GM12878 (cell line): ENCODE results near the gene TMEM106A. TPM values are rescaled to one million over a fixed set of nuclear protein-coding genes. Genes with fewer than 3 reads are reported as not detected.

Experiments
- ATAC-seq: fragments of 200-7000 bp; cut with Tn5 transposase; 3 replicates; pipeline ENCODE4 v1.9.1; 2020; ENCODE audit warnings: mild to moderate bottlenecking, moderate library complexity
- BruUV-seq: library from RNA; stranded (reverse); fragments of 400-500 nt; replicated peaks from 2 replicates; lab custom pipeline; 2021; lab: Mats Ljungman, UMichigan
- CTCF ChIA-PET: fragments of 300-600 bp; sonication (Branson Sonifier 250); formaldehyde crosslinking; extraction: SDS; loops from one replicate; lab custom pipeline; 2021; ENCODE audit warnings: inconsistent platforms; lab: Yijun Ruan, JAX
- POLR2A ChIA-PET: fragments of 350-600 bp; formaldehyde crosslinking; extraction: SDS; loops from one replicate; lab custom pipeline; 2021; ENCODE audit warnings: inconsistent platforms; lab: Charles Lee
- RAD21 ChIA-PET: fragments of 300-600 bp; sonication (Branson Sonifier 250); formaldehyde crosslinking; loops from one replicate; lab custom pipeline; 2023; ENCODE audit warnings: antibody characterized with exemption; ENCODE audit not compliant: unreplicated experiment; lab: Charles Lee
- SMC1A ChIA-PET: fragments of 300-600 bp; sonication (Branson Sonifier 250); formaldehyde crosslinking; loops from one replicate; lab custom pipeline; 2023; ENCODE audit not compliant: unreplicated experiment, uncharacterized antibody; lab: Charles Lee
- DNase-seq: peaks from one replicate; pipeline ENCODE4 v3.0.0-alpha.2; 2011; ENCODE audit warnings: low read depth, low spot score
- FAIRE-seq: peaks from 3 replicates; lab custom pipeline; 2011; peaks lifted over from hg19 to GRCh38; lab: Jason Lieb, UNC
- H2AFZ ChIP-seq: 2 replicates; pipeline ENCODE4 v1.6.0; 2011; ENCODE audit warnings: low read depth, low read length, control low read depth; ENCODE audit not compliant: control insufficient read depth
- H3K27ac ChIP-seq: 2 replicates; pipeline ENCODE4 v1.5.1; 2011; ENCODE audit warnings: control low read depth; ENCODE audit not compliant: control insufficient read depth, insufficient read depth
- H3K27me3 ChIP-seq, 2 experiments: replicated peaks in 1 of 2; 2 replicates each; pipeline versions ENCODE4 v1.6.0 to v1.6.1; 2011; ENCODE audit warnings: low read length in 1 of 2; ENCODE audit not compliant: control insufficient read depth in 2 of 2, insufficient read depth in 2 of 2
- H3K36me3 ChIP-seq, 2 experiments: 2 replicates each; pipeline ENCODE4 v1.5.1; 2011; ENCODE audit warnings: low read length in 1 of 2; ENCODE audit not compliant: control insufficient read depth in 2 of 2, insufficient read depth in 2 of 2
- H3K4me1 ChIP-seq: 2 replicates; pipeline ENCODE4 v1.6.1; 2011; ENCODE audit warnings: mild to moderate bottlenecking, low read length, moderate library complexity, mixed read lengths; ENCODE audit not compliant: control insufficient read depth, insufficient read depth
- H3K4me2 ChIP-seq: 2 replicates; pipeline ENCODE4 v1.6.0; 2011; ENCODE audit warnings: control low read depth; ENCODE audit not compliant: control insufficient read depth, insufficient read depth
- H3K4me3 ChIP-seq: fragments of 200-600 bp; sonication (generic); 2 replicates; pipeline ENCODE4 v1.5.1; 2016
- H3K79me2 ChIP-seq: 2 replicates; pipeline ENCODE4 v1.6.0; 2011; ENCODE audit warnings: low read length; ENCODE audit not compliant: control insufficient read depth, insufficient read depth
- H3K9ac ChIP-seq: 2 replicates; pipeline ENCODE4 v1.8.0; 2011; ENCODE audit warnings: low read length, control low read depth, mixed read lengths; ENCODE audit not compliant: control insufficient read depth, insufficient read depth
- H3K9me3 ChIP-seq: replicated peaks from 3 replicates; pipeline ENCODE4 v1.5.1; 2011; ENCODE audit warnings: mild to moderate bottlenecking, low read length; ENCODE audit not compliant: control insufficient read depth, insufficient read depth
- H4K20me1 ChIP-seq: 2 replicates; pipeline ENCODE4 v1.6.0; 2011; ENCODE audit not compliant: control insufficient read depth, insufficient read depth
- ATF2 ChIP-seq: IDR thresholded peaks from 2 replicates; pipeline ENCODE4 v1.6.1; 2012; ENCODE audit warnings: low read length, inconsistent platforms
- DPF2 ChIP-seq: fragments of 450-650 bp; IDR thresholded peaks from 2 replicates; pipeline ENCODE4 v1.6.1; 2017; ENCODE audit warnings: mild to moderate bottlenecking
- FOXK2 ChIP-seq: fragments of 450-650 bp; IDR thresholded peaks from 2 replicates; pipeline ENCODE4 v1.6.1; 2017; ENCODE audit warnings: mild to moderate bottlenecking, moderate library complexity
- MEF2A ChIP-seq: IDR thresholded peaks from 2 replicates; pipeline ENCODE4 v1.6.1; 2011; ENCODE audit warnings: low read depth, mild to moderate bottlenecking, low read length, moderate library complexity; ENCODE audit not compliant: insufficient read depth
- STAT1 ChIP-seq: fragments of 450-650 bp; conservative IDR thresholded peaks from 2 replicates; pipeline ENCODE4 v1.6.1; 2014; ENCODE audit warnings: antibody characterized with exemption, mild to moderate bottlenecking
- TCF3 ChIP-seq: IDR thresholded peaks from 2 replicates; pipeline ENCODE4 v1.6.1; 2012; ENCODE audit warnings: low read depth, mild to moderate bottlenecking, low read length, borderline replicate concordance; ENCODE audit not compliant: insufficient read depth
- TCF7 ChIP-seq: IDR thresholded peaks from 2 replicates; pipeline ENCODE4 v1.6.1; 2014; ENCODE audit warnings: antibody characterized with exemption, borderline replicate concordance
- WGBS: methylation state at CpG from one replicate; pipeline ENCODE4 v1.1.6; 2016; ENCODE audit warnings: low lambda C conversion rate; ENCODE audit not compliant: insufficient replicate concordance, insufficient coverage; ENCODE audit errors: missing lambda C conversion rate; 5-methylcytosine and 5-hydroxymethylcytosine counted together
- in situ Hi-C: fragments of 300-500 bp; cut with MboI; formaldehyde crosslinking; loops from 9 replicates; pipeline ENCODE4 v1.14.3; 2018; ENCODE audit warnings: mixed read lengths
- intact Hi-C: fragments of 100-400 bp; cut with micrococcal nuclease; formaldehyde crosslinking; loops from one replicate; pipeline ENCODE4 v1.14.2; 2022; ENCODE audit not compliant: unreplicated experiment
- polyA plus RNA-seq, 11 experiments: library from polyadenylated mRNA; depleted of rRNA in 4 of 11; unstranded in 6 of 11; stranded (reverse) in 5 of 11; fragments of >200 nt; fragmentation: Nextera tagmentation in 4 of 11; fragmentation: Illumina TruSeq in 1 of 11; extraction: Ambion mirVana in 4 of 11; extraction: Trizol in 1 of 11; gene quantifications; 1 replicate in 1 of 11; 2 replicates in 10 of 11; pipeline versions ENCODE4 v1.2.1 to v1.2.3, GENCODE V29; 2011 to 2016; ENCODE audit warnings: inconsistent platforms in 2 of 11, missing spikeins in 2 of 11, low read depth in 1 of 11
- total RNA-seq, 4 experiments: library from RNA; depleted of rRNA in 3 of 4; stranded (reverse); fragments of >200 nt in 3 of 4; fragmentation: Illumina TruSeq in 1 of 4; extraction: Trizol in 1 of 4; gene quantifications; 2 replicates each; pipeline versions ENCODE4 v1.2.1 to v1.2.3, GENCODE V29; 2013 to 2021
- TF ChIP-seq, protein P1 (sequence below): IDR thresholded peaks from 2 replicates; pipeline ENCODE4 v1.6.1; 2011; ENCODE audit warnings: borderline replicate concordance, low read depth, mild to moderate bottlenecking, moderate library complexity, low read length; ENCODE audit not compliant: insufficient read depth, poor library complexity, severe bottlenecking

Gene TMEM106A
- total and polyA plus RNA-seq, 10 of the 15 experiments (the other 5 are each of a cell fraction or from before 2014, with no cell fraction given), result 2.3 to 18.7 (median 9.3) TPM

DNA sequence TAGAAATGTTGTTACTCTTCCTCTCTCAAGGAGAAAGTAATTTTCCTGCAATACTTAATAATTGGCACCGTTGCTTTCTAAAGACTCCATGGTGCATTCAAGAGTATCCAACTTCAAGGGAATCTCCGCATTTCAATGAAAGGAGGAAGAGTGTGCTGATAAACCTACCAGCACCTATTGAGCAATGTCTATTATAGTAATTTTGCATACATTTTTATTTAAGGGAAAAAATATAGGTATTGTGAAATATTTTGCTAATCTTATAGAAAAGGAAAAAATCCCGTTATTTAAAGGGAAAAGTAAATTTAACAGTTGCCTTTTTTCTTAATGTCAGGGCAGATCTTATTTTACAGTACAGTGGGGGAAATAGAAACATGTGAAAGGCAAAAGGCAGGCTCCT, 1.1 kb upstream of the TMEM106A start:
- ChIA-PET POLR2A (interaction anchor here (4.4 kb wide), 1 partner anchor 104 kb away, joined by 31 read pairs; no protein-coding TSS in a partner anchor), RAD21 (interaction anchor here (2.9 kb wide), 1 partner anchor 105 kb away, joined by 15 read pairs; no protein-coding TSS in a partner anchor), CTCF (interaction anchor here (1.3 to 1.9 kb wide), 3 partner anchors 11 to 99 kb away, joined by 4 to 5 read pairs (median 5); partner anchors contain the start of gene NBR1), SMC1A (interaction anchor here (1.4 to 3.9 kb wide), 3 partner anchors 10 to 105 kb away, joined by 4 to 20 read pairs (median 12); no protein-coding TSS in a partner anchor)
- WGBS, result 42% methylated on average over 3 of the region's 3 CpGs
- ATAC-seq (no peak), FAIRE-seq (no peak), DNase-seq (no peak)
- peak overlapping the region; percentile 82 for H2AFZ ChIP-seq
- no peaks in the 10 kb centered on the region for H3K27me3 ChIP-seq
- H3K4me1 ChIP-seq, result peaks cover 10% of the 10 kb centered on the region
- peak overlapping the region; percentile 88 for H3K27ac ChIP-seq
- peaks cover 0 to 4% of the 10 kb centered on the region in 2 experiments; a peak in 2 of 4 replicates for H3K36me3 ChIP-seq
- in situ Hi-C loops (loop anchor here (10.0 to 25.0 kb wide), 9 partner anchors 104 to 1652 kb away; partner anchors contain the start of genes DNAJC7, EIF1, HDAC5 and MEOX1), intact Hi-C loops (no loop called here)
- peaks cover 17% of the 10 kb centered on the region for H3K79me2 ChIP-seq
- no peak for TF ChIP-seq TCF7
- TF ChIP-seq STAT1, result no peak
- TF ChIP-seq MEF2A, result no peak
- no peak for TF ChIP-seq ATF2
- TF ChIP-seq, protein P1, sequence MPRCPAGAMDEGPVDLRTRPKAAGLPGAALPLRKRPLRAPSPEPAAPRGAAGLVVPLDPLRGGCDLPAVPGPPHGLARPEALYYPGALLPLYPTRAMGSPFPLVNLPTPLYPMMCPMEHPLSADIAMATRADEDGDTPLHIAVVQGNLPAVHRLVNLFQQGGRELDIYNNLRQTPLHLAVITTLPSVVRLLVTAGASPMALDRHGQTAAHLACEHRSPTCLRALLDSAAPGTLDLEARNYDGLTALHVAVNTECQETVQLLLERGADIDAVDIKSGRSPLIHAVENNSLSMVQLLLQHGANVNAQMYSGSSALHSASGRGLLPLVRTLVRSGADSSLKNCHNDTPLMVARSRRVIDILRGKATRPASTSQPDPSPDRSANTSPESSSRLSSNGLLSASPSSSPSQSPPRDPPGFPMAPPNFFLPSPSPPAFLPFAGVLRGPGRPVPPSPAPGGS, result no peak
- no peak for TF ChIP-seq TCF3
- TF ChIP-seq DPF2, result no peak
- TF ChIP-seq FOXK2, result no peak
- peak overlapping the region; percentile 75 for H3K4me3 ChIP-seq
- no peaks in the 10 kb centered on the region for H4K20me1 ChIP-seq
- peak overlapping the region; percentile 86 for H3K9ac ChIP-seq
- H3K4me2 ChIP-seq, result peak overlapping the region; percentile 73
- H3K9me3 ChIP-seq, result no peaks in the 10 kb centered on the region
- BruUV-seq, result no TSS peak
